Inferior parietal cortex (tissue), 1 donor: ENCODE results near the gene COPE.

ENCODE experiments used
- DNase-seq: peaks from one replicate; pipeline ENCODE4 v3.0.0-alpha.2; 2016; ENCODE audit errors: extremely low spot score

The COPE gene

DNA sequence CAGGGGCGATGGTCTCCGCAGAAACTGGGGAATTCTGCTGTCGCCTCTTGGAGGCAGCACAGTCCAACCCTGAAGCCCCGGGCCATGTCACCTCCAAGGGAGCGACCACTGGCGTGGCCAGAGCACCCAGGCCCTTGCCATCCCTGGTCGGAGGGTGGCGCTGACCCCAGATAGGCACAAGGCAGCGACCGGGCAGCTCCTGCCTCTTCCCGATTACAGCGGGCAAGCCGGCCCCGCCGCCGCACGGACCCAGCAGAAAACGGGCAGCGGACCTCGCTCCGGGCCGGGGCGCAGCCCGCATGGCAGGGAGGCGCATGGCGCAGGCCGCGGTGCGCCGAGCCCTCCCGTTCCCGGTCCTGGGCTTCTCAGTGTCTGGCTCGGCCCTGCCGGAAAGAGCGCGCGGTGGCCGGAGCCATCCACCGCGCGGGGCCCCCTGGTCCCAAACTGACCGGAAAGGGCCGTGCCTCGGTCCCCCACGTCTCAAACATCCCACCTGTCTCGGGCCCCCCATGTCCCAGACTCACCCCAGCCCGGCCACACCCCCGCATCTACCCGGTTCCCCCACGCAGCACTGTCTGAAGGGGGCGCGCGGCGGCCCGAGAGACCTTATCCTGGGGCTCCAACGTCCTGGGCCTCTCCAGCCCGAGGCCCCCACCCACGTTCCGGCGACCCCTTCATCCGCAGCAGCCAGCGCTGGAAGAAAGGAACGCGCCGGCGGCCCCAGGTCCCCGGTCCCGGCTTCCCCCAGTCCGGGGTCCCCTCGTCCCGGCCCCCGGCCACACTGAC is 24.0 kb downstream of the COPE start:
- DNase-seq, result no peak

DNA sequence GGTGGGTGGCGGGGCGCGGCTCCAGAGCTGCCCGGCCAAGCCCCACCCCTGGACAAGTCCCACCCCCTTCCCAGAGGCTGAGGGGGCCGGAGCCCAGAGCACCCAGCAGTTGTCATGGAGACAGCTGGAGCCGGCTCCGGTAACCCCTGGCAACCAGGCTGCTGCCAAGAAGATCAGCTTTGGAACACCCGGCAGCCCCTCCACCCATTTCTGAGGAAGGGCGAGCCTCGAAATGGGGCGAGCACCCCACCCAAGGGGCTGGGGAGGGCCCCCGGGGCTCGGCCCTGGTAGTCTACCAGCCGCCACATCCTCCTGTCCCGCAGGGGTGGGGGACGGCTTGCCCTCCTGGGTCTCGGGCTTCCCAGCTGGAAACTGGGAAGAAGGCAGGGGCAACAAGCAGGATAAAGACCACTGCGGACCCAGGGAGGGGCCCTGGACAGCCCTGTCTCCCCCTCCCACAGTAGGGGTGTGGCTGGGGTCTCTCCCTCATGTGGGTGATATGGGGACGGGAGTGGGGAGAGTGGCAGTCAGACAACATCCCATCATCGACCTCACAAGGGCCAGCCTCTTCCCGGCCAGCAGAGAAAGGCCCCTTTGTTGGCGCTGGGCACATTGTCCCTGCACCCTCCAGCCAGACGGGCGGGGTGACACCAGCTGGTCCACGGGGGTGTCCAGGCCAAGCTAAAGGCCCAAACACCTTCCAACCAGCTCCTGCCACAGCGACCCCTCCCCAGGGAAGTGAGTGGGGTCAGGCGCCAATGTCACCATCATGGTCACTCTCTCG is 24.7 kb downstream of the COPE start:
- DNase-seq, result peak; percentile 89

DNA sequence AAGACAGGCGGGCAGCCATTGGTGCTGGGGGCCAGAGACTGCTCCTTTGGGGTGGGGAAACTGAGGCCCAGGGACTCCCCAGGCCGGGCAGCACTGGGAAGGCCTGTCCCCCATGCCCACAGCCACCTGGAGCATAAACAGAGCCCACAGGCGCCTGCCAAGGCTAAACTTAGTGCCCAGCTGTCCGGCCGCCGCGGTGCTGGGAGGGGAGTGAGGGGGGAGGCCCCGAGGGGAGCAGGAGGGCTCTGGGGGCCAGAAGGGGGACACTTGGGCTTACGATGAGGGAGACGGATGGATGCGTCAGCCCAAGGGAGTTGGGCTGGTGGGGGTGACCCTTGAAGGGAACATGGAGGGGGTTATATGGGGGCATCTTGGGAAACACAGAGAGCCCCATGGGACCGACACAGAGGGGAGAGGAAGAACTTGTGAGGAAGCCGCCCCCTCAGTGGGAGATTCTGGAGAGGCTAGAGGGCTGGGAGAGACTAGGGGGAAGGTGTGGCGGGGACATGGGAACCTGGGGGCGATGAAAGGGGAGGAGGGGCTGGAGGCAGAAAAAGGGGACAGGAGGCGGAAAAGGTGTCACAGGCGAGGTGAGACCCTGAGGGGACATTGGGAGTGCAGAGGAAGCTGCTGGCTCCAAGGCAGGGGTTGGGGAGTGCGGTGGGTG is 25.5 kb downstream of the COPE start:
- DNase-seq, result no peak

DNA sequence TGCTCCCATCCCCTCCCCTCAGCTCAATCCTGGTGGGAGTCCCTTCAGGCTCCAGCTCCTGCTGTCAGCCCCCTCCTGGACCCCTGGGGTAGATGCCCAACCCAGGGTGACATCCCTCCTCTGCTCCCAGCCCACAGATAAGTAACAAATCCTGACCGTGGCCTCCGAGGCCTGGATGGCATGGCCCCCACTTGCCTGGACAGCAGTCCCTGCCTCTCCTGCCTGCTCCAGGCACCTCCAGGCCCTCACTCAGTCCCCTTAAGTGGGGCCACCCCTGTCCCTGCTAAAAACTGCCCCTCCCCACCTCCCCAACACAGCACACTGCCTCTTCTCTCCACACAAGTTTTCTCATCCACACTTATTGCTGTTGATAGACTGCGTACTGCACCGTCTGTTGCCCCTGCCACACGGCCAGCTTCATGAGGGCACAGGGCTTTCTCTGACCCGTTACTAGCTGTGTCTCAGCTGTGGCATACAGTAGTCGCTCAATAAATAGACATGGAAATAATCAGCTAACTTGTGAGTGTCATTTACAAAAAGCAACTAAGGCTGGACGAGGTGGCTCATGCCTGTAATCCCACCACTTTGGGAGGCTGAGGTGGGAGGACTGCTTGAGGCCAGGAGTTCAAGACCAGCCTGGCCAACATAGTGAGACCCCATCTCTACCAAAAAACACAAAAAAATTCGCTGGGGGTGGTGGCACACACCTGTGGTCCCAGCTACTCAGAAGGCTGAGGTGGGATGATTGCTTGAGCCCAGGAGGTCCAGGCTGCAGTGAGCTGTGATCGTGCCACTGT is 29.0 kb downstream of the COPE start:
- no peak for DNase-seq

DNA sequence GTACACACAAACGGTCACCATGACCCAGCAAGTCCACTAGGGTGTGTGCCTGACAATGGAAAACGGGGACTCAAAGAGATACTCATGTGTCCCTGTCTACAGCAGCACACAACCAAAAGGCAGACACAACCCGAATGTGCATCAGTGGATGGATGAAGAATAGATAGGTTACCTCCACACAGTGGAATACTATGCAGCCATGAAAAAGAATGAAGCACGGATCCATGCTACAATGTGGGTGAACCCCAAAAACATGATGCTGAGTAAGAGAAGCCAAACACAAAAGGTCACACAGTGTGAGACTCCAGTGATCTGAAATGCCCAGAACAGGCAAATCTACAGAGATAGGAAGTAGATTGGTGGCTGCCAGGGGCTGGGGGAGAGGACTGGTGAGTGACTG is 32.2 kb downstream of the COPE start:
- no peak for DNase-seq

DNA sequence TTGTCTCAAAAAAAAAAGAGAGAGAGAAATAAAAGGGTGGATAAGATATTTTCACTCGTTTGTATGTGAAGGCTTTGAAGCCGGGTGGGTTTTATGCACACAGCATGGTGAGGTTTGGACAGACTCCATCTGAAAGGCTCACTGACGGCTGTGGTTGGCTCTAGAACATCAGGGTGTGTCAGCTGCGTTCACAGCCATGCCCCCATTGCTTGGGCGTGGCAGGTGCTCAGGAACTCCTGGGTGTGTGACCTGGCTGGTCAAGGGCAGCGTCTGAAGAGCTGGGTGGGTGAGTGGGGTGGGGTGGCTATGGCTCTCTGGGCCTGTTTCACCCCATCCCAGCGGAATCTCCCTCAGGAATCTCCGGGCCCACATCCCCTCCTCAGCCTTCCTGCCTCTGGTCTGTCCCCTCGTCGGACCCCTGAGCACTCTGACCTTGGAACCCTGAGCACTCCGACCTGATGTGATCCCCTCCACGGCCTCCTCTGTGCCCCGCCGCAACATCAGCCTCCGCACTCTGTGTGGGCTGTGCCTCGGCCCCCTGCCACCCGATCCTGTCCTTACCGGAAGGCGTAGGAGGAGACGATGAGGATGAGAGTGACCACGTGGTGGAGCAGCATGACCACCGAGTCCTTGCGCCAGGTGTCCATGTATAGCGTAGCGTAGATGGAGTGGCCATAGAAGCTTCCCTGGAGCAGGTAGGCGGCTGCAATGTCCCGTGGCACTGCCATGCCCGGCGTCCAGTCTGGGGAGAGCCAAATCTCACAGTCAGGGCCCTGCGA is 35.5 kb downstream of the COPE start:
- DNase-seq, result no peak

GRCh38 chr19:18881491-18881890 is 37.7 kb downstream of the COPE start:
- no peak for DNase-seq

GRCh38 chr19:18879579-18880373 is 39.4 kb downstream of the COPE start:
- no peak for DNase-seq

GRCh38 chr19:18878858-18879578 is 40.2 kb downstream of the COPE start:
- DNase-seq, result no peak

DNA sequence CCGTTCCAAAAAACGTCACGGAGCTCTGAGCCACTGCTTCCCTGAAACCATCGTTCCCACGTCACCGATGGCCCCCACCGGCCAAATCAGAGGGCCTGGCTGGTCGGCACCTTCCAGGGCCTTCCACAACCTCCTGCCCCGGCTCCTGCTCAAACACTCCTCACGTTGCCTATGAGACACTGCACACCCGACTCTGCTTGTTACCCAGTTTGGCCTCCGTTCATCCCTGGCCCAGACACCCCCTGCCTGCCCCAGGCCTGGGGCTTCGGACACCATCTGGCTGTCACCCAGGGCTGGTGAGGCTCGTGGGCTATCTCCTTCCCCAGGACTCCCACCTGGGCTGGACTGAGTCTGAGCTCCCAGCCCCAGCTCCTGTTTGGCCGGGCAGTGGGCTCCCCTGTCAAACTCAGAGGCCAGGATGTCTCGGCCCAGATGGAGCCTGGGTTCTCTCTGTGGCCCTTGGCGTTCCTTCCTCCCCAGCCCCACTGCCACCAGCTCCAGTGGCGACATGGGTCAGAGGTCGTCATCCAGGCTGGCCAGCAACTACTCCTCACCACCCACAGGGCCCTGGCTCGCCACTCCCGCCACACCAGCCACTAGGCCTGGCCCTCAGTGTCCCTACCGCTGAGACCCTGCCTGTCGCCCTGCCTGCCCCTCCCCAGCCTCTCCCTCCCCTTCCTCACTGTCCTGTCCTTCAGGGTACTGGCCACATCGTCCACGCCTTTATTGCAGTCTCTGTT is 41.0 kb downstream of the COPE start:
- no peak for DNase-seq

DNA sequence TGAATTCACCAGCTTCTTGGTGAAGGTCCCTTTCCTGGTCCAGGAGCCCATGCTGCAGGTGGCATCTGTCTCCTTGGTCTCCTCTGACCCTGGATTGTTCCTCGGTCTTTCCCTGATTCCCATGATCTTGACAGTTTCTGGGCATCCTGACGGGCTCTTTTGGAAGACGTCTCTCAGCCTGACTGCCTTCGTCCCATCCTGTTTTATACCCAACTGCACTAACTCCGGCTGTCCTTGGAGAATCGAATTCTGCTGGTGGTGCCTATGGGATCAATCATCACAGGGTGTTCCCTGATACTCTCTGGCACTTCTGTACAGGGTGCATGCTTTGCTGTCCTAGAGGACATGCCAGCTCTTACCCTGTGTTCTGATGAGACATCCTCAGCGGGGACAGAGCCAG is 42.3 kb downstream of the COPE start:
- DNase-seq, result no peak

- DNase-seq, result no peak
Measured at GRCh38 chr19:18875726-18876125, 43.5 kb downstream of the COPE start.

GRCh38 chr19:18871543-18871942 is 47.6 kb downstream of the COPE start:
- peak; percentile 4 for DNase-seq

DNA sequence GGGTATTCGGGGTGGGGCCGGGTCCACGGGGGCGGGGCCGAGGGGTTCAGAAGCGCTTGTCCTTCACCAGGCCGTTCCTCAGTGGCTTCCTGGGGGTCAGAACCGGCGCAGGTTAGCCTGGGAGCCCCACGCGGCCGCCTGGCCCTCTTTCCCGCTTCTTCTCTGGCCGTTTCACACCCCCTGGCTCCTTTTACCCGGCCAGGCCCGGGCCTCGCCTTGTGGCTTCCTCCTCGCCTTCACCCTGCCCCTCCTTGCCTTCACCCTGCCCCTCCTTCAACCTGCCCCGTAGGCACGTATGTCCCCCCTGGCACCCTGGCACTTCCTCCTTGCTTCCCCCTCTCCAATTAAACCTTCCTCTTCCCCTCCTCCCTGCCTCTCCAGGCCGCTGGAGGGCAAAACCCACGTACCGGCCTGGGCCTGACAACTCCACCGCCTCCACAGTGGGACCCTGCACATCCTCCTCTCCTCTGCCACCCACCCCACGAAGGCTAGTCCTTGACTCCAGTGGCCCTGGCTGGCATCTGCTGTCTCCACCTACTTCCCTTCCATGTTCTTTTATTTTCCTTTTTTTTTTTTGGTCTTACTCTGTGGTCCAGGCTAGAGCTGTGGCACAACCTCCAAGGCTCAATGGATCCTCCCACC is 48.5 kb downstream of the COPE start:
- DNase-seq, result no peak

GRCh38 chr19:18869781-18870530 is 49.2 kb downstream of the COPE start:
- no peak for DNase-seq

GRCh38 chr19:18869023-18869618 is 50.1 kb downstream of the COPE start:
- no peak for DNase-seq

- peak; percentile 7 for DNase-seq
Measured at GRCh38 chr19:18868380-18869022, 50.7 kb downstream of the COPE start.
